Activated CD4-positive, alpha-beta T cell treated with anti-CD3 and anti-CD28 coated beads for 1 hour (primary cell): ENCODE results near the gene TRA2B.

ENCODE experiments used
- DNase-seq: peaks from one replicate; pipeline ENCODE4 v3.0.0-alpha.2; 2020

The TRA2B gene

DNA sequence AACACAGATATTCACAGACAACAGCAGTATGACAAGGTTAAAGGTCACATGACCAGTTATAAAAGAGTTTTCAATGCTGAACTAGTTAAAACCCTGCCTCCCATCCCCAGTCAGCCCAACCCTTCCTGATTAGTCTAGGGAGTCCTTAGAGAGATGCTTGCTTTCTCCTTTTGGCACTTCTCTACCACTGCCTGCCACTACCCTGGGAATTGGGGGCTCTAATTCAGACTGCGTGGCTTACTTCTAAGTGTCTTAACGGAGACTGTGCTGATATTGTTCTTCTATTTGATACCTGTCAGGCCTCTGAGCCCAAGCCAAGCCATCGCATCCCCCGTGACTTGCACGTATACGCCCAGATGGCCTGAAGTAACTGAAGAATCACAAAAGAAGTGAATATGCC, 11.7 kb upstream of the TRA2B start:
- no peak for DNase-seq

- DNase-seq = no peak
These were observed 10.5 kb upstream of the TRA2B start for GRCh38 chr3:185948292-185948691.

DNA sequence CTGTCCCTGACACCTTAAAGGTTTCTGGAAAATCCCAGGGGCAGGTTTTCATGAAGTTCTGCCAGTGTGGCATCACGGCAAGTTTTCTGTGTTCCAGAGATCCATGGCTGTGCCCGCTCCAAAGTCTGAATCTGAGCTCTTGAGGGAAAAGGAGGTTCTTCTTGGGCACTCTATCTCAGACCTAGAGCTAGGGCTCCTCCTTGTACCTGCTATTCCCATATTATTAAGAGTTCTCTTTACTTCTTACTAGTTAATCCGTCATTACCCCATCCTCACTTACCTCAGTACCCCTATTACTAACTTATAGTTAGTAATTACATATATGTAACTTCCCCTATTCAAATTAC, 5.9 kb upstream of the TRA2B start:
- DNase-seq = no peak

GRCh38 chr3:185942907-185943759, 5.3 kb upstream of the TRA2B start:
- peak; percentile 76 for DNase-seq

DNA sequence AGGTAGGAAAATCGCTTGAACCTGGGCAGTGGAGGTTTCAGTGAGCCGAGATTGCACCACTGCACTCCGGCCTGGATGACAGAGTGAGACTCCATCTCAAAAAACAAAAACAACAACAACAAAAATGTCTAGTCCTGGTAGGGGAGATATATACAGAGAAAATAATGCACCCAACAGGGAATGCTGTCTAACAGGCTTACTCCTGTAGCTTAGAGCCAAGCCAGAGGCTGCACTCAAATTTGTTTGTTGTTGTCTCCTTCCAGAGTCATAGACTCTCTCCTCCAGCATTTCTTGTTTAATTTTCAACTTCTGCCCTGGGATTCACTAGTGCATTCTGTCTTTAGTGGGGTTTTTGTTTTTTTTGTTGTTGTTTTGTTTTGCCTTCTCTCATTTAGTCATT, 4.6 kb upstream of the TRA2B start:
- DNase-seq = no peak

DNA sequence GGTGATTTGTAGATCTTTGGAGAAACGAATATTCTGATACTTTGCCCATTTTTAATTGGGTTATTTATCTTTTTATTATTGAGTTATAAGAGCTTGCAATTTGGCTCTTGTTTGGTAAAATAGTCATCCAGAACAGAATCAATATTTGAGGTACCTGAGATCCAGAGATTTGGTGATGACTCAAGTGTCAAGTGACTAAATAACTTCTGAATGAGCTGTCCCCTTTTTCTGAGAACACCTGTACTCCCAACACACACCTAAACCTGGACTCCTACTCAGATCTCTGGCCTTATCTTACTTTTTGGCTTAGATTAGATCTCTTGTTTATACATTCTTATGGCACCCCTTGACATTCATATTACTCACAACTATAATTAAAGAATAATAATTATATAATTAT, 3.1 kb upstream of the TRA2B start:
- no peak for DNase-seq

GRCh38 chr3:185939721-185940120, 1.9 kb upstream of the TRA2B start:
- no peak for DNase-seq

DNA sequence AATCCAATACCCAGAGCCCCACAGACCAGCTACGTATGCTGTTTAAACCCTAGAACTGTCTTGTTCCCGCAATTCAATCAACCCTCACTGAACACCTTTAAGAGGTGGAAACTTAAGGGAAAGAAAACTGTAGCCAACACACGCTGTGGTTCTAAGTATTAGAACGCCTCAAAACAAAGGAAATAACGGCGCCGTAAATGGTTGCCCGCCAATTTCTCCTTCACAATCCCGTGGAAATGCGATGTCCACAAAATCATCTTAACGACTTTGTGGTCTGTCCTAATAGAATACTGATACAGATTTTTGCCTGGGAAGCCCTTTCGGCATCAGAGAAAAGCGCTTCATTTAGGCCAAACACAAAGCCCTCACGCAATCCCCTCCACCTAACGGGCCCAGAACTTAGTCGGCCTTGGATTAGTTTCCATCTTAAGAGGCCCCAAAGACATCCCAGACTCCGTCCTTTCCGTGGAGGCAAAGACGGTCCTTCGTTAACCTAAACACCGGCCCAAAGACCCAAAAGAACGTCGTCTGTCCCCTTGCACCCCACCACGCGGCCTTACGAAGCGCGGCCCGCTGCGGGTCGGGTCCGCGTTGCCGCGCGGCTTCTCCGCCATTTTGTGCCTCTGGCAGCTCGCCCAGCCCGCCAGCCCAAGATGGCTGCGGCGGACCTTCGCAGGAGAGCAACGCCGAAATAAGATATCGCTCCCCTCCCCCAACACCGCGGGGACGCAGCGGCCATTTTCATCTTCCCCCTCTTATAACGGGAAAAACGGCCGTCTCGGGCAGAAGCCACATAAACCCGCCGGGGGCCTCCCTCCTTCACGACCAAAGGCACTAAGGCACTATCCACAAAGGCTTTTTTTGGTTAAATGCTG, 763 bp downstream of the TRA2B start:
- DNase-seq = peak; percentile 76

DNA sequence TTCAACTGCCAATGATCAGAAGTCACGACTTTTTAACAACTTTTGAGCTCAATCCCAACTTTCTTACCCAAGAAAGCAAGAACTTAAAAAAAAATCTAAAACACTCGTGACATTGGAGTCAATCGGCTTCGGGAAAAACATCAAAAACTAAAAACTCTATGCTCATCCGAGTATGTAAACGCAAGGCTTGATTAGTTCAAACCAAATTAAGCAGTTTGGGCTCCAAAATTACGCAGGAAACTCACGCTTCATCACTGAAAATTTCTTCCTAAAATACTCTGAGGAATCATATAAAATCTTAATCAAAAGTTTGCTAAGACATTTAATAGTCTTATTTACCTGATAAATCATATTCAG, 1.6 kb downstream of the TRA2B start:
- DNase-seq = no peak

- no peak for DNase-seq
These were observed 2.1 kb downstream of the TRA2B start for GRCh38 chr3:185935465-185936272.

- no peak for DNase-seq
These were observed 2.9 kb downstream of the TRA2B start for GRCh38 chr3:185934767-185935464.

DNA sequence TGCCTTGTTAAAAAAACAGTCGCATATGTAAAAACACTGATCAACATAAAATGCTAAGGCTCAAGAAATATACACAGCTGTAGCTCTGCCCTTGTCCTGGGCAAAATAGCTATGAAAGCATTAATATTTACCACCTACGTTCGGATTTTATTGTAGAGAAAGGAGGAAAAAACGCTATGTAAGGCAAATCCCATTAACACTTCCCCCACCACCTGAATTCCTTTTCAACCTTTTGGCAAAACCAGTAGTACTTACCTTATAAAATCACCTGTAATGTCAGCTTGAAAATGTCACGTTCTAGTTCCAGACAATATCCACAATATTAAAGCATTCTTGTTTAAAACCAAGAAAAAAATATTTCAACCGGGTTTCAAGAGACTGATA, 3.6 kb downstream of the TRA2B start:
- DNase-seq = no peak

DNA sequence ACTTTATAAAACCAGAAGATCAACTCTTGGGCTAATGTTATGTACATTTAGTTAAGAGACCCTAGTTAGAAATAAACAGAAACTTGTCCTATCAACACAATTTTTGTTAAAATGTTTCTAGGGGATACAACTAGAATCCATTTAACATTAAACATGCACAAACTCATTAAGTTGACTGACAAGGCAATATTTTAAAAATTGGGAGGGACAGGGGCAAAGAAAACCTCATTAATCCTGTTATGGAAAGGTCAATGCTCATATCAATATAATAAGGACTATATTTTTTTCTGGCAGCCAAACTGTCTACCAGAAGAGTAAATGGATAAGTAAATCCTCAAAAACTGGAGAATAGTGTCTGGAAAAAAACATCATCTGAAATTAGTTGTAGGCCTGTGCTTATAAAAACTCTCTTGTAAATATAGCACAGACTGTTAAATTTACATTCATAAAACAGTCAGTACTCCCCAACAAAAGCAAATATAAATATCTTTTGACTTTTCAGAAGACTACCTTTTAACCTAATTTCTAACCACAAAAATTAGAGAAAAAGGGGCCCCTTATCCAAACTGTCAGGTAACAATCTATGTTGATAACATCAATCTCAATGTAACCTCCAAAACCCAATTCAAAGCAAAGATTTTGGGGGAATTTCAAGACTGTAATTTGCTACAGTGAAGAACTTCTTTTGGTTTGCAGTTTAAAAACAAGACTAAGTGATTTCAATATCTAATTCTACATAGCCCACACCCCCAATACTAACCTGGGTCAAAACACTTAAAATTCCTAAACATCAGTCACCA, 4.2 kb downstream of the TRA2B start:
- no peak for DNase-seq

GRCh38 chr3:185931777-185932612, 5.8 kb downstream of the TRA2B start:
- no peak for DNase-seq

- DNase-seq = no peak
These were observed 7.3 kb downstream of the TRA2B start for GRCh38 chr3:185930393-185931107.

GRCh38 chr3:185929192-185930151, 8.3 kb downstream of the TRA2B start:
- no peak for DNase-seq

- no peak for DNase-seq
These were observed 9.3 kb downstream of the TRA2B start for GRCh38 chr3:185928496-185928895.

- no peak for DNase-seq
These were observed 10.2 kb downstream of the TRA2B start for GRCh38 chr3:185927501-185928200.
